Measurements from ENCODE around the gene THSD1.
"Not testable (repeated sequence)": the region's sequence is repeated elsewhere in the genome, so short reads cannot be mapped to it uniquely, and the experiment has no call there.

THSD1 gene

DNA sequence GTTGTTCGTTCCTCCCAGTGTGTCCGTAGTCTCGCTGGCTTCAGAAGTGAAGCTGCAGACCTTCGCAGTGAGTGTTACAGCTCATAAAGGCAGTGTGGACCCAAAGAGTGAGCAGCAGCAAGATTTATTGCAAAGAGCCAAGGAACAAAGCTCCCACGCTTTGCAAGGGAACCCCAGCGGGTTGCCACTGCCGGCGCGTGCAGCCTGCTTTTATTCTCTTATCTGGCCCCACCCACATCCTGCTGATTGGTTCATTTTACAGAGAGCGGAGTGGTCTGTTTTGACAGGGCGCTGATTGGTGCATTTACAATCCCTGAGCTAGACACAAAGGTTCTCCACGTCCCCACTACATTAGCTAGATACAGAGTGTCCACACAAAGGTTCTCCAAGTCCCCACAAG lies 1.5 kb upstream of the THSD1 start:
- not testable (repeated sequence) for DNase-seq

DNA sequence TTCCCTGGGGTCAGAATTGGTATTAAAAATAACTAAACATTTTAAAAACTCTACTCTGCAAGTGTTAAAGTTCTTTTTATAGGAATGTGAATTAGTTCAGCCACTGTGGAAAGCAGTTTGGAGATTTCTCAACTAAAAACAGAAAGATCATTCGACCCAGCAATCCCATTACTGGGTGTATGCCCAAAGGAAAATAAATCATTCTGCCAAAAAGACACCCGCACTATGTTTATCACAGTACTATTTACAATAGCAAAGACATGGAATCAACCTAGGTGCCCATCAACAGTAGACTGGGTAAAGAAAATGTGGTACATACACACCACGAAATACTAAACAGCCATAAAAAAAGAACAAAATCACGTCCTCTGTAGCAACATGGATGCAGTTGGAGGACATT lies 657 bp upstream of the THSD1 start:
- DNase-seq, result no peak

DNA sequence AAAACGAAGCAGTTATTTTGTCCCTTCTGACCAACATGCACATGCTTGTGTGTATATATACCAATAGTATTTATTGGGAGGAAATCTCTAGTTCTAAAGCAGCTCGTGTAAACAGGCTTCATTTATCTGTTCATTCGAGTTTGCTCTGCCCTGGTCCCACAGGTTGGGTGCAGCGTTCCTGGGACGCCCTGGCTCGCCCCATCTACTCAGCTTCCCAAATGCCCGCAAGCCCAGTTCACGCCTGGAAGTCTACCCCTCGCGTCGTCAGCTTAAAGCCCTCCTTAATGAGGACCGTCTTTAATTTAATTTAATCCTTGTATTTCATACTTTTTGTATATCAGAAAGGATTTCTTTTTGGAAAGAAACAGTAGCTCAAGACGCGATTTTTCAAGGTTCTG lies 604 bp downstream of the THSD1 start:
- DNase-seq, result no peak

DNA sequence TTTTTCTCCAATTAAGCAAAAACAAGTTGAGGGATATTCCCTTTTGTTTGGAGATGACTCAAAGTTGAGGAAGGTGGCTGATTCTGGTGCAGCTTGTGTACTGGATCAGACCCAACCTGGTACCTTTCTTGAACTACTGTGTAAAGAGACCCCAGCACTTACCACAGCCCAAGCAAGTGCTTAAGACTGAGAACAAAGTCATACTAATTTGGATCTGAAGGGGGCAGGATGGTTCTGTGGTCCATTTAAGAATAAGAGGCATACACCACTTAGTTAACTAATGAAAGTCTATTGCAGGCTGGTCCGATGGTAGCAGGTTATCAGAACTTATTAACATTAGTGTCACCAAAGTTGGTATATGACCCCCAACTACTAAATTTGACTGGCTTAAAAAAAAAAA lies 6.3 kb downstream of the THSD1 start:
- no peak for DNase-seq

DNA sequence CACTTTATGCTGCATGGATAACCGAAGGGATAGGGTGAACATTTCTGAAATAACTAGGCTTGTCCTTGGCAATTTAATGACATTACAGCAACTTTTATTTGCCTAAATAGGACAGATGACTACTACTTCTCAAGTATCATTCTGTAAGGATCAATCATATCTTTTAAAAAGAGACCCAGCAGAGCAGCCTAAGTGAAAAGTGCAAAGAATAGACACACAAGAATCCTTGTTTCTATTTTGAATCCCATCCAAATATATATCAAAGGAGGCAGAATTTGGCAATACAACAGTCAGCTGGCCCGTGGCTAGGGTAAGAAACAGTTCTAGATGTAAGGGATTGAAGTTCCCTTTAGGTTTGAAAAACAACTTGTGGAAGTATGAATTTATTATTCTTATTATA lies 6.9 kb downstream of the THSD1 start:
- no peak for DNase-seq

DNA sequence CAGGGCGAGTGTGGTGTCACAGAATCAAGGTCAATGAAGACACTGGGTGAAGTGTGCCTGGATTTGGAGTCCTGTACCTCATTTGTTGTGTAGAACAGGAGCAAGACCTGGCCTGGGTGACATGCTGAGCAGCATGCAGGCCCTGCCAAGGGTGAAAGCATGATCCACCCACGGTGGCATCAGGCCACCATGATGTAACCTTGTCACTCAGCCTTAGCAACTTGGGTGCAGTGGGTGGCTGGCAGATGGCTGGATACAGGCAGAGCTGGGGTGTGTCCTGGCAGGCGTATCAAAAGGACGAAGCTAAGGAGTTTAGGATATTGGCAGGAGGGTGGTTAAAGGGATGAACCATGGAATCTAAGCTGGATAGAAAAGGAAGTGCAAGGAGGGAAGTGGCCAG lies 10.3 kb downstream of the THSD1 start:
- no peak for DNase-seq

DNA sequence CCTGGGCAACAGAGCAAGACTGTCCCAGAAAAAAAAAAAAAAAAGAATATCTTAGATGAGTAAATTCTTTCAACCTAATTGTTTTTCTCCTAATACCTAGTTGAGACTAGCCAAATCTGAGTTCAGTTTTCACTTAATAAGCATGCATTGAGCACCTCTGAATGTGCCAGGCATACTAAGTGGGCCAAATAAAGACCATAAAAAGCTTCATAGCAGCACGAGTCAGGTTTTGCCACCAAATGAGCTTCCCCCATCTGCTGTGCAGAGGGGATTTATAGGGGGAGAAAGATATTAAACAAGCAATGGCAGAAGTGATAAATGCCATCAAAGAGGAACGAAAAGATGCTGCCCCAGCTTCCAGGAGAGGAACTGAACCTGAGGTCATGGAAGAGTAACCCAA lies 11.4 kb downstream of the THSD1 start:
- no peak for DNase-seq

DNA sequence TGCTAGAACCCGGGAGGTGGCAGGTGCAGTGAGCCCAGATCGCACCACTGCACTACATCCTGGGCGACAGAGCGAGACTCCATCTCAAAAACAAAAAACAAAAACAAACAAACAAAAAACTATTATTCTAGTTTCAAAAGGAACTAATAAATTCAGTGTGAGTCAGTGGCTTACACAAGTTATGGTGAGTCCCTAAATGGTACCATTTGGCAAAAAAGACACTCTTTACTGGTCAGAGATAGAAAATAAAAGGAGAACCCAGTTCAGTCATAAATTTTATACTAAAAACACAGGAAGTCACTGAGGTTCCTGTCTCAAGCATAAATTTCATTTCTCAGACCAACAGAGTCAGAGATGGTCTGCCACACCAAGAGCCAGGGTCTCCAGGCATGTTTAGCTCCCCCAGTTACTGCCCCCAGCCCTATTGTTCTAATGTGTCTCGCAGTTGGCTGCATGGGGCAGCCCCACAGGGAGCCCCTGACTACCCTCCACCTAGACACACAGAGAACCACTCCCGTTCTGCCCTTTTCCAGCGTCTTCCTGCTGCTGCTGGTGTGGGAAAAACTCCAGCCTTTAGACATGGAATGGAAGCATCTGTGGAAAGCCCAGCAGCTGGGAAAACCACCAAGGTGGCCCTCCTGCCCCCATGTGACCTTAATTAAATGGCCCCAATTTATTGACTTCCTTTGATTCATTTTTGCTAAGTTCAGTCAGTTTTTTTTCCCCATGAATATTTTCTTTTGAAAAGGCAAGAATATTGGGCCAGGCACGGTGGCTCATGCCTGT lies 12.2 kb downstream of the THSD1 start:
- DNase-seq, result no peak

DNA sequence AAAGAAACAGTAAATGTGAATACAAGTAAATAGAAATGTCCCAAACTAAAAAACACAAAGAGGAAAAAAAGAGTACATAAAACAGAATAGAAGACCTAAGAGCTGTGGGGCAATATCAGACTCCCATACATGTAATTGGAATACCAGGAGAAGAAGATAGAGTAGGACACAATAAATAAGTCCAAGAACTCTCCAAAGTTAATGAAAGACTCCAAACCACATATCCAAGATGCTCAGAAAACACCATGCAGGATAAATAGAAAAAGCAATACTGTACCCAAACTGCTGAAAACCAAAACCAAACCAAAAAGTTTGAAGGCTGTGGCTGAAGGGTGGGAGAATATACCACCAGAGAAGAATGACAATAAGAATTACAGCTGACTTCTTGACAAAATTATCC lies 18.3 kb downstream of the THSD1 start:
- DNase-seq, result no peak

DNA sequence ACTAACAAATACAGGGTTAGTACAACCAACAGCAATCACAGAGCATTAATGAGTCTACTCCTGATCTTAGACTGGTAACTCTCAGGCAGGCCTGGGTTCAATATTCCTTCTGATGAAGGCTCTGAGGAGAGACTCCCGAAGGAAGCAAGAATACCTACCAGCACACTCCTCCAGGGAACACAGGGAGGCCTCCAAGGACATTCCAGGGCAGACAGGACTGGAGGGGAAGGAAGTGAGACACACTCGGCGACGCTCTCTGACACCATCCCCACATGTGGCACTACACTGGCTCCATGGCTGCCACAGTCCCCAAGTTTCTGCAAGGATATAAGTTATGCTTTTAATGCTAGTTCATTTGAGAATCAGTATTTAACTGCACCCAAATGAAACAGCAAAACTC lies 20.1 kb downstream of the THSD1 start:
- no peak for DNase-seq

DNA sequence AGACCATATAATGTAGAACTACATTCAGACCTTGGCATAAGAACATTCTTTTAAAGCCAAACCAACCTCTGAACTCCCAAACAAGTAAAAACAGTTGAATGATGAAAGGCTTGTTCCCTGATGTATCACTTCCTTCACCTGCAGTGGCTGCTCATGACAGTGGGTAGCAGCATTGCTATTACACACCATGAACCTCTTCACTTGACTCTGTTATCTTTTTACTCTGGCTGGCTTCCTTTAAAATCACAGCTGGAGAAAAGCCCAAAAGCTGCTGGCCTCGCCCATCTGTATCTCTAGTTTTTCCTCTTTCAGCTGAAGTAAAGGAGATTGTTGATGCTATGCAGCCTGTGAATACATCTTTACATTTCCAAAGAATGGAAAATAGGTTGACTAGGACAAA lies 22.6 kb downstream of the THSD1 start:
- no peak for DNase-seq

DNA sequence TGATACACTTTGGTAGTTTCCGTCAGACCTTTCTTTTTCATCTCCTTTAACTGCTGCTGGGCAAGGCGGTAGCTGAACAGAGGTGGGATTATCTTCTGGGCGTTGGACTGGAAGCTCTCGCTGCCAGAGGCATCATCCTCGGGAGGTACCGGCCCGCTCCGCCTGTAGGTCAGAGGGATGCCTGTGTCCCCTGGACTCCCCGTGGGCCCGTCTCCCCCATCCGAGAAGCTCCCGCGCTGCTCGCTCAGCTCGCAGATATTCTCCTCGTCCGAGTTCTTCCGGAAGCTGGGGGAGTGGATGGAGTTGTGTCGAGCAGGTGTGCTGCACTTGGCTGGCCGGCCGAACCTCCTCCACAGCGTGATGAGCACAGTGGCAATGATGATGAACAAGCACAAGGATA lies 27.7 kb downstream of the THSD1 start:
- no peak for DNase-seq

DNA sequence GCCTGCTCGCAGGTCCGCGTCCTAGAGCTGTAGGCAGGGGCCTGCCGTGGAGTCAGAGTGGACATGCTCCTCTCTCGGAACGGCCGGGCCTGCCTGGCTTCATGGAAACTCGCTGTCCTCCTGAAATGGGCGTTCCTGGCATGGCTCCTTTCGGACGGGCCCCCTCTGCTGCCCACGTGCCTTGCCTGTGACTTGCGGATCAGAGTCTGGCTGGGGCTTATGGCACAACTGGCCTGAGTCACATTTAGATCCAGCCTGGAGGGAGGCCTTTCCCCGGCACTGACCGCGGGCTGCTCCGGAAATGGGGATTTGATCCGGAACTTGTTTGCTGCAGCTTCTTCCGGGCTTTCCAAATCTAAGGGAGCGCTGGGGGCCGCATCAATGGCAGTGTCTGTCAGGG lies 28.1 kb downstream of the THSD1 start:
- no peak for DNase-seq

DNA sequence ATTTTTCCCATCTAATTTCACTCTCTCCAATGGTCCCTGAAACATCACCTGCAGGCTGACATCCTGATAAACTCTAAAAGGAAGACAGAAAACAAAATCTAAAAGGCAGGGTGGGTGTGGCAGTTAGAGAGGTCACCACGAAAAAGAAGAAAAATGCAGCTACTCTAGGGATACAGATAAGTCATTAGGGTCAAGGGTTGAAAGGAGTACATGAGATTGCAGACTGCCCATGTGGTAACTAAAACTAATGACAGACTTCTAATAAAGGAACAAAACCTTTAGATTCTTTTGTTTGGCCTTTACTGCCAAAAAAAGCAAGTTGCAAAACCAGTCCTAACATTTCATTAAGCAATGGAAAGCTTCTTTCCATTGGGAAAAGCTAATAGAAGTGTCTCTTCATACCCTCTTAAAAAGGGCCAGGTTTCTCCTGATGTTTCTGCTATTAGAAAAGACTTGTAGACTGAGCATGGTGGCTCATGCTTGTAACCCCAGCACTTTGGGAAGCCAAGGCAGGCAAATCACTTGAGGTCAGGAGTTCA lies 31.0 kb downstream of the THSD1 start:
- no peak for DNase-seq

DNA sequence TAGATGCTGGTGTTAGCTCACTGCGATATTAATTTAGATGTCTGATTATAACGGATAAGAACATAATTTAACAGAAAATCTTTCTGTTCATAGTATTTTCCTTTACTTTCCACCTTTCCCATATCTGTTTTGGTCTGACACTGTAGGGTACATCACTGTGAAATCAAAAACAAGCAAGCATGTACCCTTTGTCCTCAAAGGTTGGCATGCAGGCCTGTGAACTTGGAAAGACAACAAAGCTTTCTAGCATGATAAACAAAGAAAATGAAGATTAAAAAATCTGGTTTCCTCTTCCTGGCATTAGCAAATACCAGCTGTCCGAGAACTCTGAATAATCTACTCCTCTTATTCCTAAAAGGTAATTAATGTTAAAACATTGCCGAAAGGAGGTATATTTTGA lies 31.6 kb downstream of the THSD1 start:
- DNase-seq, result no peak

DNA sequence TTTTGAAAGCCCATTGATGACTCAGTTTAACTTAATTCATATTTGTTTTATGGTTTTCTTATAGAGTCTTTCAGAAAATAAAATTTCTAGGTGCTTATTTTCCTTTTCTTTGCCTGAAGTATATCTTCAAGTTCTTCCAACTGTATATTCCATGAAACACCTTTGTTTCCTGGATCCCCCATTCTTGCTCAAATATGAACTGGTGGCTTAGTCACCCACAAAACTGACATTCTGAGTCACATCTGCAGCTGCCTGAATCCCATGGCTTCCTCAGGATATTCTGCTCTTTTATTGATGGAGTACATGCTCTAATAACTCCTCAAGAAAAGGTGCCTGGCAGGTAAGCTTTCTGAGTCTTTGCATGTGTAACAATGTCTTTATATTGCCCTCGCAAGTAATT lies 32.7 kb downstream of the THSD1 start:
- DNase-seq, result not testable (repeated sequence)

DNA sequence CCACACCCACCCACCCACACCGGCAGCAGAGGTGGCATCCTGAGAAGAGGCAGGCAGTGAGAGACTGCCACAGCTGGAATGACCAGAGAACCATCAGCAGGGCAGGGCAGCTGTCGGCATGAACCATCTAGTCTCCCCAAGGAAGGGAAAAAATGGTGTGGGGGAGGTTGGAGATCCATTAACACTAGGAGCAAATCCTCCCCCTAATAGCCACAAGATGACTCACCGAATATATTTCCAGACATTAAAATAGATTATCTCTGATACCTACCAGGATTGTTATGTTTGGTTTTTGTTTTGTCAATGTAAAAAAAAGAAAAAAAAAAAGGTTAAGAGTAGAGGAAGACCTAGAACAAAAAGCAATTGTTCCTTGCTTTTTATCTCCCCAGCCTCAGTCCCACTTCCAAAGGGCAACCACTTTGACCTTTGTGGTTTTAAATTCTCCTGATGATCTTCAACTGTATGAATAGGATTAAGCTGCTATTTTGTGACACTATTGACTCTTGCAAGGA lies 34.2 kb downstream of the THSD1 start:
- DNase-seq, result no peak

DNA sequence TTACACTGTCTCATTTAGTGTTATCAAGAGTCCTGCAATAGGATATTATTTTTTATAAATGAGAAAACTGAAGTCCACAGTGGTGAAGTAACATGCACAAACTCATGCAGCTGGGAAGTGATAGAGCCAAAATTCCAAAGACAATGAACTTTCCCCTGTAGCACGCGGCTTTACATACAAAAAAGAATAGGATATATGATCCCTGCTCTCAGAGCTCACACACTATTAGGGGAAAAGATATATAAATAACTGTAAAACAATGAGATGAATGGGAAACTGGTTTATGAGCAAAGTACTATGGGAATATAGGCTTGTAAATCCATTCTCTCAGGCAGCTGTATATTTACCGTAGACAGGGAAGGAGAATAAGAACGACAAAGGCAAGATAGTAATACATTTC lies 39.7 kb downstream of the THSD1 start:
- no peak for DNase-seq

DNA sequence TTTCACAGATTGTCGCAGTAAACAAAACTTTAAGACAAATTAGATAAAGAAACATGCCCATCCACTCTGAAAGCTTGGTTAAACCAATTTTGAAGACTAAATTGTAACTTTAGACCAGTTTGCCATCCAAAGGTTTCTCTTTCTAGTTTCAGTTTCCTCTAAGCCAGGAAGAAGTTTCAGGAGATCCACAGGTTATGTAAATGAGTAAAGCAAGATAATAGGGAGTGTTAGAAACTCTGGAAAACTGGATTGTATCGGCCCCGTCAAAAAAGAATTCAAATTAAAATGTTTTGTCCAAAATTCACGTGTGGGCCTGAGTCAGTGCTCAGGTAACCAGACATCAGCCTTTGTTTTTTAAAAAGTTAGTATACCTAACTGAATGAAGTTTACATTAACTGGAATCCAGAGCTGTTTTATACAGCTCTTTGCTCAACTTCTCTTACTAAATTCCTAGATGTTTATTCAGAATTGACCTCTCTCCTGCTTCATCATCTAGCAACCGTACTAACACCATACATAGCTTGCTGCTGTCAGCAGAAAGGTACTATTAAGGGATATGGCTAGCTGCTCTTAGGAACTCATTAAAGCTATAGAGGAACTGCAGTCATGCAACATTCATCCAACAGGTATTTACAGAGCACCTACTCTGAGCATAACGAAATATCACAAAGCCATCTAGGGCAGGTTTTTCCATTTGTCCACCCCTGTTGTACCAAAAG lies 43.6 kb downstream of the THSD1 start:
- DNase-seq, result not testable (repeated sequence)

DNA sequence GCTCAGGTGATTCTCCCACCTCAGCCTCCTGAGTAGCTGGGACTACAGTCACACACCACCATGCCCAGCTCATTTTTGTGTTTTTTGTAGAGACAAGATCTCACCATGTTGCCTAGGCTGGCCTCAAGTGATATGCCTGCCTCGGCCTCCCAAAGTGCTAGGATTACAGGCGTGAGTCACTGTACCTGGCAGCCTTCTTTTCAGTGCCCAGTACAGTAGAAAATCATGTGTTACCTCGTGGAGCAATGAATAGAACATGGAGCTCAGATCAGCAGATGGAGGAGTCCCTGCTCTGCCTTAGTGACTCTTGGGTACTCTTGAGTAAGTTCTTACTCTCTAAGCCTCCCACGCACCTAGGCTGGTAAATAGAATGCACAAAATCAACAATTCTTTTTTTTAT lies 44.7 kb downstream of the THSD1 start:
- DNase-seq, result no peak

DNA sequence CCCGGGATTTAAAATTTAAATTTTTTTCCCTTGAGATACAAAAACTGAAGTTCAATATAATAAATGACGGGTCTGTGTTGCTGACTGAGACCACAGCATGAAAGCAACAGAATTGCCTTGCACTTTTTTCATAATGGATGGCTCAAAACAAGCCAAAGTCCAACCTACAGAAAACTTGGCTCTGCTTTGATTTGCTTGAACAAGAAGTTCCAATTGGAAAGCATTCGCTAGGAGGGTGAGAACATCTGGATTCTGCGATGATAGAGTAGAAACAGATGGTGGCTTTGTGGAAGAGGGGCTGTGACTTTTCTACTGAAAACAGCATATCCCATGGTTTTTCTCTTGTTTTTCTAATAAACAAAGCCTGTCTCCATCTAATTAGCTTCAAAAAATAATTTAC lies 46.4 kb downstream of the THSD1 start:
- DNase-seq, result no peak

DNA sequence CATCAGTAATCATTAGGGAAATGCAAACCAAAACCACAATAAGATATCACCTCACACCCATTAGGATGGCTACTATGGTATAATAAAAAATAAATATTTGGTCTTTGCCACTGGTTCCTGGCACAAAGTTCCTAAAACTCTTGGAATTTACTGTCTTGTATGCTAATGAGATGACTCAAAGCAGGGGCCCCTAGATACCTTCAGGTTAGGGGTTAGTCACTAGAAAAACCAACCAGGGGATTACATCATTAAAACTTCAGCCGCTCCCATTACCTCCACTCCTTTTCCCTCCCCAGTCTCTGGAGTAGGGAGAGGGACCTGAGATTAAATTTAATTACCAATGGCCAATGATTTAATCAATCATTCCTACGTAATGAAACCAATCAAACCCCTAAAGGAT lies 49.6 kb downstream of the THSD1 start:
- no peak for DNase-seq

DNA sequence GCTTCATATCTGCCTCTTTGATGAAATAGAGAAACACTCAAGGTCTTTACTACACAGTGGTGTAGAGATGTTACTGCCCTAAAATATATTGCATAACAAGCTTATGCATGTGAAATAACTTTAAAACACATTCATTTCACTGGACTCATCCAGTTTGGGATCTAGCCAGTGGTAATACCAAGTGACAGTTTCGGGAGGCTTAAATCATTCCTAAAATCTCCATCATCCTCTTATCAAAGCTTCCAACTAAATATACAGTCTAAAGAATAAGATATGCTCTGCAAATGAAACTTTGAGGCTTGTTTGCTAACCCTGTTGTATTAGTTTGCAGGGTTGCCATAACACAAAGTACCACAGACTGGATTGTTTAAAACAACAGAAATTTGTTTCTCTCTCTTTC lies 52.8 kb downstream of the THSD1 start:
- no peak for DNase-seq
